Measurements from ENCODE around the gene EXOC4. TPM values are rescaled to one million over a fixed set of nuclear protein-coding genes. Genes with fewer than 3 reads are reported as not detected.

Gene EXOC4
- total and polyA plus RNA-seq, 7 experiments from 2014 or later, result 44.1 to 106 (median 74.2) TPM

GRCh38 chr7:133646472-133647315, 393.8 kb downstream of the EXOC4 start:
- DNase-seq, result no peak
- H3K36me3 Mint-ChIP-seq, result peaks cover 0 to 34% (median 11%) of the 10 kb centered on the region in 5 donors
- peaks cover 0 to 7% (median 0%) of the 10 kb centered on the region in 7 donors for H3K4me1 Mint-ChIP-seq
- CTCF ChIA-PET, result no interaction called here
- H3K4me3 Mint-ChIP-seq, result no peak overlapping the region
- intact Hi-C loops (cut with micrococcal nuclease), result no loop called here
- H3K9me3 ChIP-seq (ENCODE audit: control insufficient read depth in 2 of 3, low read length in 3 of 3), result no peaks in the 10 kb centered on the region
- H3K4me1 ChIP-seq (ENCODE audit: control insufficient read depth in 2 of 2, insufficient read depth in 2 of 2, low read length in 2 of 2), result no peaks in the 10 kb centered on the region
- H3K27me3 ChIP-seq (ENCODE audit: control insufficient read depth in 2 of 2, insufficient read depth in 2 of 2, low read length in 2 of 2), result no peaks in the 10 kb centered on the region
- H3K27ac ChIP-seq (ENCODE audit: low read depth, low read length), result no peak overlapping the region
- ATAC-seq, result no peak
- no peak overlapping the region for H3K4me3 ChIP-seq (ENCODE audit: low read length)
- POLR2A ChIA-PET, result interaction anchor here (0.6 kb wide), 1 partner anchor 12 kb away, joined by 5 read pairs; no protein-coding TSS in a partner anchor
- no peaks in the 10 kb centered on the region for H3K27me3 Mint-ChIP-seq
- no peak overlapping the region for H3K27ac Mint-ChIP-seq
- peaks cover 0 to 4% (median 0%) of the 10 kb centered on the region in 3 experiments for H3K36me3 ChIP-seq (ENCODE audit: control insufficient read depth in 2 of 3, insufficient read depth in 3 of 3, low read length in 3 of 3)
- peaks cover 0 to 9% (median 1%) of the 10 kb centered on the region in 11 donors for H3K9me3 Mint-ChIP-seq

GRCh38 chr7:133649593-133649992, 396.7 kb downstream of the EXOC4 start:
- POLR2A ChIA-PET, result no interaction called here
- Mint-ChIP-seq H3K27ac (no peak overlapping the region), H3K4me1 (peaks cover 0 to 7% (median 0%) of the 10 kb centered on the region in 7 donors), H3K4me3 (no peak overlapping the region), H3K27me3 (no peaks in the 10 kb centered on the region), H3K9me3 (peaks cover 0 to 1% (median 0%) of the 10 kb centered on the region in 11 donors), H3K36me3 (peaks cover 0 to 20% (median 0%) of the 10 kb centered on the region in 5 donors)
- H3K4me3 ChIP-seq (ENCODE audit: low read length), result no peak overlapping the region
- H3K36me3 ChIP-seq (ENCODE audit: control insufficient read depth in 2 of 3, insufficient read depth in 3 of 3, low read length in 3 of 3), result no peaks in the 10 kb centered on the region
- intact Hi-C loops (cut with micrococcal nuclease), result no loop called here
- no peak for DNase-seq
- H3K27me3 ChIP-seq (ENCODE audit: control insufficient read depth in 2 of 2, insufficient read depth in 2 of 2, low read length in 2 of 2), result no peaks in the 10 kb centered on the region
- no peaks in the 10 kb centered on the region for H3K4me1 ChIP-seq (ENCODE audit: control insufficient read depth in 2 of 2, insufficient read depth in 2 of 2, low read length in 2 of 2)
- ATAC-seq, result no peak
- H3K9me3 ChIP-seq (ENCODE audit: control insufficient read depth in 2 of 3, low read length in 3 of 3), result no peaks in the 10 kb centered on the region
- H3K27ac ChIP-seq (ENCODE audit: low read depth, low read length), result no peak overlapping the region
- CTCF ChIA-PET, result no interaction called here

GRCh38 chr7:133650069-133650468, 397.2 kb downstream of the EXOC4 start:
- H3K9me3 Mint-ChIP-seq, result peaks cover 0 to 1% (median 0%) of the 10 kb centered on the region in 11 donors
- H3K36me3 Mint-ChIP-seq, result peaks cover 0 to 22% (median 0%) of the 10 kb centered on the region in 5 donors
- H3K27ac Mint-ChIP-seq, result no peak overlapping the region
- H3K4me3 Mint-ChIP-seq, result no peak overlapping the region
- H3K9me3 ChIP-seq (ENCODE audit: control insufficient read depth in 2 of 3, low read length in 3 of 3), result no peaks in the 10 kb centered on the region
- H3K4me3 ChIP-seq (ENCODE audit: low read length), result no peak overlapping the region
- no peaks in the 10 kb centered on the region for H3K27me3 ChIP-seq (ENCODE audit: control insufficient read depth in 2 of 2, insufficient read depth in 2 of 2, low read length in 2 of 2)
- ChIA-PET POLR2A (no interaction called here), CTCF (no interaction called here)
- intact Hi-C loops (cut with micrococcal nuclease), result no loop called here
- H3K27ac ChIP-seq (ENCODE audit: low read depth, low read length), result no peak overlapping the region
- peaks cover 0 to 5% (median 0%) of the 10 kb centered on the region in 7 donors for H3K4me1 Mint-ChIP-seq
- no peaks in the 10 kb centered on the region for H3K4me1 ChIP-seq (ENCODE audit: control insufficient read depth in 2 of 2, insufficient read depth in 2 of 2, low read length in 2 of 2)
- H3K36me3 ChIP-seq (ENCODE audit: control insufficient read depth in 2 of 3, insufficient read depth in 3 of 3, low read length in 3 of 3), result no peaks in the 10 kb centered on the region
- ATAC-seq, result no peak
- no peaks in the 10 kb centered on the region for H3K27me3 Mint-ChIP-seq
- DNase-seq, result no peak

GRCh38 chr7:133650487-133651300, 397.8 kb downstream of the EXOC4 start:
- Mint-ChIP-seq H3K9me3 (peaks cover 0 to 1% (median 0%) of the 10 kb centered on the region in 11 donors), H3K36me3 (peaks cover 0 to 19% (median 0%) of the 10 kb centered on the region in 5 donors), H3K4me3 (no peak overlapping the region), H3K27me3 (no peaks in the 10 kb centered on the region), H3K27ac (no peak overlapping the region), H3K4me1 (peaks cover 0 to 4% (median 0%) of the 10 kb centered on the region in 7 donors)
- Histone ChIP-seq H3K27ac (ENCODE audit: low read depth, low read length) (no peak overlapping the region), H3K36me3 (ENCODE audit: control insufficient read depth in 2 of 3, insufficient read depth in 3 of 3, low read length in 3 of 3) (no peaks in the 10 kb centered on the region), H3K27me3 (ENCODE audit: control insufficient read depth in 2 of 2, insufficient read depth in 2 of 2, low read length in 2 of 2) (no peaks in the 10 kb centered on the region), H3K9me3 (ENCODE audit: control insufficient read depth in 2 of 3, low read length in 3 of 3) (no peaks in the 10 kb centered on the region), H3K4me3 (ENCODE audit: low read length) (no peak overlapping the region), H3K4me1 (ENCODE audit: control insufficient read depth in 2 of 2, insufficient read depth in 2 of 2, low read length in 2 of 2) (no peaks in the 10 kb centered on the region)
- ChIA-PET CTCF (no interaction called here), POLR2A (no interaction called here)
- ATAC-seq (peak; percentile 37), DNase-seq (no peak)
- intact Hi-C loops (cut with micrococcal nuclease), result no loop called here

GRCh38 chr7:133652547-133652946, 399.7 kb downstream of the EXOC4 start:
- Mint-ChIP-seq H3K36me3 (peaks cover 0 to 11% (median 0%) of the 10 kb centered on the region in 5 donors), H3K4me1 (peaks cover 0 to 6% (median 0%) of the 10 kb centered on the region in 7 donors), H3K27ac (no peak overlapping the region), H3K4me3 (no peak overlapping the region), H3K9me3 (no peaks in the 10 kb centered on the region), H3K27me3 (no peaks in the 10 kb centered on the region)
- Histone ChIP-seq H3K36me3 (ENCODE audit: control insufficient read depth in 2 of 3, insufficient read depth in 3 of 3, low read length in 3 of 3) (no peaks in the 10 kb centered on the region), H3K4me1 (ENCODE audit: control insufficient read depth in 2 of 2, insufficient read depth in 2 of 2, low read length in 2 of 2) (no peaks in the 10 kb centered on the region), H3K27ac (ENCODE audit: low read depth, low read length) (no peak overlapping the region), H3K9me3 (ENCODE audit: control insufficient read depth in 2 of 3, low read length in 3 of 3) (no peaks in the 10 kb centered on the region), H3K27me3 (ENCODE audit: control insufficient read depth in 2 of 2, insufficient read depth in 2 of 2, low read length in 2 of 2) (no peaks in the 10 kb centered on the region), H3K4me3 (ENCODE audit: low read length) (no peak overlapping the region)
- ChIA-PET POLR2A (no interaction called here), CTCF (no interaction called here)
- intact Hi-C loops (cut with micrococcal nuclease), result no loop called here
- DNase-seq (no peak), ATAC-seq (no peak)

- POLR2A ChIA-PET, result no interaction called here
- H3K36me3 ChIP-seq (ENCODE audit: control insufficient read depth in 2 of 3, insufficient read depth in 3 of 3, low read length in 3 of 3), result no peaks in the 10 kb centered on the region
- Mint-ChIP-seq H3K27ac (no peak overlapping the region), H3K4me1 (peaks cover 0 to 6% (median 0%) of the 10 kb centered on the region in 7 donors), H3K36me3 (peaks cover 0 to 15% (median under 1%) of the 10 kb centered on the region in 5 donors), H3K27me3 (no peaks in the 10 kb centered on the region), H3K9me3 (no peaks in the 10 kb centered on the region), H3K4me3 (no peak overlapping the region)
- H3K4me1 ChIP-seq (ENCODE audit: control insufficient read depth in 2 of 2, insufficient read depth in 2 of 2, low read length in 2 of 2), result no peaks in the 10 kb centered on the region
- ATAC-seq (no peak), DNase-seq (no peak)
- no peaks in the 10 kb centered on the region for H3K9me3 ChIP-seq (ENCODE audit: control insufficient read depth in 2 of 3, low read length in 3 of 3)
- no peak overlapping the region for H3K4me3 ChIP-seq (ENCODE audit: low read length)
- CTCF ChIA-PET, result no interaction called here
- no peak overlapping the region for H3K27ac ChIP-seq (ENCODE audit: low read depth, low read length)
- intact Hi-C loops (cut with micrococcal nuclease), result no loop called here
- no peaks in the 10 kb centered on the region for H3K27me3 ChIP-seq (ENCODE audit: control insufficient read depth in 2 of 2, insufficient read depth in 2 of 2, low read length in 2 of 2)
These were observed 401.7 kb downstream of the EXOC4 start for GRCh38 chr7:133654547-133654946.

Measured in naive thymus-derived CD4-positive, alpha-beta T cell (primary cell).